WTC11 (cell line): ENCODE data around the gene BICDL2. TPM values are rescaled to one million over a fixed set of nuclear protein-coding genes. Genes with fewer than 3 reads are reported as not detected.

Source experiments
- ATF1 ChIP-seq: sonication (generic); formaldehyde crosslinking; IDR thresholded peaks from 2 replicates; pipeline ENCODE4 v1.8.1; 2023; ENCODE audit warnings: mild to moderate bottlenecking, moderate library complexity, missing genetic modification reagents
- CREM ChIP-seq: sonication (generic); formaldehyde crosslinking; IDR thresholded peaks from 2 replicates; pipeline ENCODE4 v1.8.1; 2022; ENCODE audit warnings: mild to moderate bottlenecking, missing genetic modification reagents, moderate library complexity
- FOXP1 ChIP-seq: sonication (generic); formaldehyde crosslinking; IDR thresholded peaks from 2 replicates; pipeline ENCODE4 v1.8.0; 2022; ENCODE audit warnings: missing genetic modification reagents, mild to moderate bottlenecking, moderate library complexity, borderline replicate concordance
- RELA ChIP-seq: sonication (generic); formaldehyde crosslinking; IDR thresholded peaks from 2 replicates; pipeline ENCODE4 v1.8.1; 2022; ENCODE audit warnings: missing genetic modification reagents, mild to moderate bottlenecking, borderline replicate concordance
- ZBTB21 ChIP-seq: sonication (generic); formaldehyde crosslinking; IDR thresholded peaks from 2 replicates; pipeline ENCODE4 v1.8.1; 2023; ENCODE audit warnings: mild to moderate bottlenecking, missing genetic modification reagents, borderline replicate concordance
- ZNF232 ChIP-seq: sonication (generic); formaldehyde crosslinking; IDR thresholded peaks from 2 replicates; pipeline ENCODE4 v1.8.0; 2022; ENCODE audit warnings: mild to moderate bottlenecking, missing genetic modification reagents
- ZNF263 ChIP-seq: sonication (generic); formaldehyde crosslinking; IDR thresholded peaks from 2 replicates; pipeline ENCODE4 v1.8.1; 2022; ENCODE audit warnings: low read depth, mild to moderate bottlenecking, moderate library complexity, missing genetic modification reagents
- ZNF671 ChIP-seq: fragments of 250-450 bp; sonication (Bioruptor Pico); IDR thresholded peaks from 2 replicates; pipeline ENCODE4 v1.8.0; 2021; ENCODE audit warnings: mild to moderate bottlenecking
- total RNA-seq: library from RNA; stranded (reverse); gene quantifications from 3 replicates; pipeline ENCODE4 v1.2.3, GENCODE V29; 2021
- TF ChIP-seq, protein P1 (sequence below): fragments of 250-450 bp; sonication (Bioruptor Pico); IDR thresholded peaks from 2 replicates; pipeline ENCODE4 v1.9.0; 2021; ENCODE audit warnings: mild to moderate bottlenecking, borderline replicate concordance
- TF ChIP-seq, protein P2 (sequence below): sonication (generic); formaldehyde crosslinking; IDR thresholded peaks from 2 replicates; pipeline ENCODE4 v1.8.1; 2022; ENCODE audit warnings: missing genetic modification reagents, borderline replicate concordance
- TF ChIP-seq, protein P3 (sequence below): sonication (generic); formaldehyde crosslinking; IDR thresholded peaks from 2 replicates; pipeline ENCODE4 v1.8.0; 2022; ENCODE audit warnings: mild to moderate bottlenecking, missing genetic modification reagents
- TF ChIP-seq, protein P4 (sequence below): fragments of 250-450 bp; sonication (Bioruptor Pico); conservative IDR thresholded peaks from 2 replicates; pipeline ENCODE4 v1.9.0; 2021; ENCODE audit warnings: mild to moderate bottlenecking
- TF ChIP-seq, protein P5 (sequence below): sonication (generic); formaldehyde crosslinking; IDR thresholded peaks from 2 replicates; pipeline ENCODE4 v1.8.0; 2023; ENCODE audit warnings: mild to moderate bottlenecking, missing genetic modification reagents
- TF ChIP-seq, protein P6 (sequence below): sonication (generic); formaldehyde crosslinking; IDR thresholded peaks from 2 replicates; pipeline ENCODE4 v1.8.1; 2023; ENCODE audit warnings: mild to moderate bottlenecking, missing genetic modification reagents, moderate library complexity
- TF ChIP-seq, protein P7 (sequence below): sonication (generic); formaldehyde crosslinking; IDR thresholded peaks from 2 replicates; pipeline ENCODE4 v1.8.0; 2022; ENCODE audit warnings: mild to moderate bottlenecking, missing genetic modification reagents
- TF ChIP-seq, protein P8 (sequence below): fragments of 250-450 bp; sonication (Bioruptor Pico); IDR thresholded peaks from 2 replicates; pipeline ENCODE4 v1.9.0; 2021; ENCODE audit warnings: moderate library complexity, mild to moderate bottlenecking, inconsistent platforms, borderline replicate concordance

BICDL2 gene
- total RNA-seq, 1 experiment from 2014 or later: 28.2 TPM

DNA sequence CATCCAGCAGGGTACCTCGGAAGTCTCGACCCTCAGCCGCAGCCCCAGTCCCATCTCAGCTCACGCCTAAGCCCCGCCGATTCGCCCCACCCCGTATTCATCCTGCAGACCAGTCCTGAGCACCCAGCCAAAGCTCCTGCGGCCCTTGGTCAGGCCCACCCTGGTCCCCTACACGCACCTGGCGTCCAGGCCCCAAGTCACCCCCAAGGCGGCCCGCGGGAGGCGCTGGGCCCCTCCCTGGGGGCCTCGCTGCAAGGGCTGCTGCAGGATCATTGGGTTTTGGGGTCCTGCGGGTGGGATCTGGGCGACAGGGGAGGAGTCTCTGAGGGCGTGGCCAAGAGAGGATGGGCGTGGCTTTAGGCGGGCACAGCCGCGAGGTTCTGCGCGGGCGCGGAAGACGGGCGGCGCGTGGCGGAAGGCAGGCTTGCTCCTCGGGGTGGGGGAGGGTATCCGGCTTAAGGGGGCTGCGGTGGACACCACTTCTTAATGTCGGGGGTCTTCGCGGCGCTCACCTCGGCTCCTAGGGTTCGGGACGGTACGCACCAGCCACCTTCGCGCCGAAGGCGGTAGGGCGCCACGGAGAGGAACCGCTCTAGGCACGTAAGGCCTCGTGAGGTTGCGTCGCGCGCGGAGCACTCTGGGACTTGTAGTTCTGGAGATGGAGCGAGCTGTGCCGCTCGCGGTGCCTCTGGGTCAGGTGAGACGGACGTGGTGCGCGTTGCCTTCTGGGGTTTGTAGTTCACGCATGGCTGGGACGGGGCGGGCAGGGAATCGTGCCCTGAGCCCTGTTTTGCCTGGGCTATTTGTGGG lies 12.9 kb downstream of the BICDL2 start, which contains the start of the genes HCFC1R1 and THOC6 (continued):
- TF ChIP-seq, protein P1, sequence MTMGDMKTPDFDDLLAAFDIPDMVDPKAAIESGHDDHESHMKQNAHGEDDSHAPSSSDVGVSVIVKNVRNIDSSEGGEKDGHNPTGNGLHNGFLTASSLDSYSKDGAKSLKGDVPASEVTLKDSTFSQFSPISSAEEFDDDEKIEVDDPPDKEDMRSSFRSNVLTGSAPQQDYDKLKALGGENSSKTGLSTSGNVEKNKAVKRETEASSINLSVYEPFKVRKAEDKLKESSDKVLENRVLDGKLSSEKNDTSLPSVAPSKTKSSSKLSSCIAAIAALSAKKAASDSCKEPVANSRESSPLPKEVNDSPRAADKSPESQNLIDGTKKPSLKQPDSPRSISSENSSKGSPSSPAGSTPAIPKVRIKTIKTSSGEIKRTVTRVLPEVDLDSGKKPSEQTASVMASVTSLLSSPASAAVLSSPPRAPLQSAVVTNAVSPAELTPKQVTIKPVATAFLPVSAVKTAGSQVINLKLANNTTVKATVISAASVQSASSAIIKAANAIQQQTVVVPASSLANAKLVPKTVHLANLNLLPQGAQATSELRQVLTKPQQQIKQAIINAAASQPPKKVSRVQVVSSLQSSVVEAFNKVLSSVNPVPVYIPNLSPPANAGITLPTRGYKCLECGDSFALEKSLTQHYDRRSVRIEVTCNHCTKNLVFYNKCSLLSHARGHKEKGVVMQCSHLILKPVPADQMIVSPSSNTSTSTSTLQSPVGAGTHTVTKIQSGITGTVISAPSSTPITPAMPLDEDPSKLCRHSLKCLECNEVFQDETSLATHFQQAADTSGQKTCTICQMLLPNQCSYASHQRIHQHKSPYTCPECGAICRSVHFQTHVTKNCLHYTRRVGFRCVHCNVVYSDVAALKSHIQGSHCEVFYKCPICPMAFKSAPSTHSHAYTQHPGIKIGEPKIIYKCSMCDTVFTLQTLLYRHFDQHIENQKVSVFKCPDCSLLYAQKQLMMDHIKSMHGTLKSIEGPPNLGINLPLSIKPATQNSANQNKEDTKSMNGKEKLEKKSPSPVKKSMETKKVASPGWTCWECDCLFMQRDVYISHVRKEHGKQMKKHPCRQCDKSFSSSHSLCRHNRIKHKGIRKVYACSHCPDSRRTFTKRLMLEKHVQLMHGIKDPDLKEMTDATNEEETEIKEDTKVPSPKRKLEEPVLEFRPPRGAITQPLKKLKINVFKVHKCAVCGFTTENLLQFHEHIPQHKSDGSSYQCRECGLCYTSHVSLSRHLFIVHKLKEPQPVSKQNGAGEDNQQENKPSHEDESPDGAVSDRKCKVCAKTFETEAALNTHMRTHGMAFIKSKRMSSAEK (CRISPR knock-in tag): no peak; the same call in 1 of the 2 replicates
- TF ChIP-seq ZNF263 (CRISPR knock-in tag) (0 out of 2 replicates have a peak, but pooled peaks have one; percentile 13), ZBTB21 (no peak; the same call in 1 of the 2 replicates), FOXP1 (CRISPR knock-in tag) (no peak; the same call in 1 of the 2 replicates), ATF1 (no peak), CREM (no peak; the same call in 1 of the 2 replicates), ZNF232 (CRISPR knock-in tag) (no peak), RELA (CRISPR knock-in tag) (0 out of 2 replicates have a peak, but pooled peaks have one; percentile 79), ZNF671 (peak; percentile 83; the same call in 1 of the 2 replicates)
- TF ChIP-seq, protein P2, sequence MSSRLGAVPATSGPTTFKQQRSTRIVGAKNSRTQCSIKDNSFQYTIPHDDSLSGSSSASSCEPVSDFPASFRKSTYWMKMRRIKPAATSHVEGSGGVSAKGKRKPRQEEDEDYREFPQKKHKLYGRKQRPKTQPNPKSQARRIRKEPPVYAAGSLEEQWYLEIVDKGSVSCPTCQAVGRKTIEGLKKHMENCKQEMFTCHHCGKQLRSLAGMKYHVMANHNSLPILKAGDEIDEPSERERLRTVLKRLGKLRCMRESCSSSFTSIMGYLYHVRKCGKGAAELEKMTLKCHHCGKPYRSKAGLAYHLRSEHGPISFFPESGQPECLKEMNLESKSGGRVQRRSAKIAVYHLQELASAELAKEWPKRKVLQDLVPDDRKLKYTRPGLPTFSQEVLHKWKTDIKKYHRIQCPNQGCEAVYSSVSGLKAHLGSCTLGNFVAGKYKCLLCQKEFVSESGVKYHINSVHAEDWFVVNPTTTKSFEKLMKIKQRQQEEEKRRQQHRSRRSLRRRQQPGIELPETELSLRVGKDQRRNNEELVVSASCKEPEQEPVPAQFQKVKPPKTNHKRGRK (CRISPR knock-in tag): no peak
- TF ChIP-seq, protein P3, sequence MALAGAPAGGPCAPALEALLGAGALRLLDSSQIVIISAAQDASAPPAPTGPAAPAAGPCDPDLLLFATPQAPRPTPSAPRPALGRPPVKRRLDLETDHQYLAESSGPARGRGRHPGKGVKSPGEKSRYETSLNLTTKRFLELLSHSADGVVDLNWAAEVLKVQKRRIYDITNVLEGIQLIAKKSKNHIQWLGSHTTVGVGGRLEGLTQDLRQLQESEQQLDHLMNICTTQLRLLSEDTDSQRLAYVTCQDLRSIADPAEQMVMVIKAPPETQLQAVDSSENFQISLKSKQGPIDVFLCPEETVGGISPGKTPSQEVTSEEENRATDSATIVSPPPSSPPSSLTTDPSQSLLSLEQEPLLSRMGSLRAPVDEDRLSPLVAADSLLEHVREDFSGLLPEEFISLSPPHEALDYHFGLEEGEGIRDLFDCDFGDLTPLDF (CRISPR knock-in tag): no peak
- TF ChIP-seq, protein P4, sequence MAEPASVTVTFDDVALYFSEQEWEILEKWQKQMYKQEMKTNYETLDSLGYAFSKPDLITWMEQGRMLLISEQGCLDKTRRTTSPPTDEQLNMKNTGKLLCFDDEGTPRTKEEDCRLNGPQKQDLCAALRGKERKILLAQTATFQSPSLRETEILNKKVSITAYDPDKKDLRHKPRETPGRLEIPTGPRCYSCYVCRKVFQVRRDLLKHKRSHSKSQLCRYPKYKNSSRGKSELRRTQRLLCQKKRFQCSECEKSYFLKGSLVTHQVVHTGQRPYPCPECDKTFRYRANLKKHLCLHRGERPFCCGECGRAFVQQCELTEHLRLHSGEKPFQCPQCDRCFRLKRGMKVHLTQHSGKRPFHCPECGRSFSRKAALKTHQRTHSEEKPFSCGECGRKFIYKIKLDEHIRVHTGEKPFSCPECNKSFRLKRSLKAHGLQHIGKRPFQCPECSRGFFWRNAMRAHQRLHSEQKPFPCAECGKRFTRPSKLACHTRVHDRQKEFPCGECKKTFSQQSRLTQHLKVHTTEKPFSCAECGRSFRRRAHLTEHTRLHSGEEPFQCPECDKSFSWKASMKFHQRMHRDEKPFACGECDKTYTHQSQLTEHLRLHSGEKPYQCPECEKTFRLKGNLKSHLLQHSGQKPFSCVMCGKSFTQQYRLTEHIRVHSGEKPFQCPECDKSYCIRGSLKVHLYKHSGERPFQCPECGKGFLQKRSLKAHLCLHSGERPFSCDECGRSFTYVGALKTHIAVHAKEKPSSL (CRISPR knock-in tag): peak; percentile 58; the same call in 1 of the 2 replicates
- TF ChIP-seq, protein P5, sequence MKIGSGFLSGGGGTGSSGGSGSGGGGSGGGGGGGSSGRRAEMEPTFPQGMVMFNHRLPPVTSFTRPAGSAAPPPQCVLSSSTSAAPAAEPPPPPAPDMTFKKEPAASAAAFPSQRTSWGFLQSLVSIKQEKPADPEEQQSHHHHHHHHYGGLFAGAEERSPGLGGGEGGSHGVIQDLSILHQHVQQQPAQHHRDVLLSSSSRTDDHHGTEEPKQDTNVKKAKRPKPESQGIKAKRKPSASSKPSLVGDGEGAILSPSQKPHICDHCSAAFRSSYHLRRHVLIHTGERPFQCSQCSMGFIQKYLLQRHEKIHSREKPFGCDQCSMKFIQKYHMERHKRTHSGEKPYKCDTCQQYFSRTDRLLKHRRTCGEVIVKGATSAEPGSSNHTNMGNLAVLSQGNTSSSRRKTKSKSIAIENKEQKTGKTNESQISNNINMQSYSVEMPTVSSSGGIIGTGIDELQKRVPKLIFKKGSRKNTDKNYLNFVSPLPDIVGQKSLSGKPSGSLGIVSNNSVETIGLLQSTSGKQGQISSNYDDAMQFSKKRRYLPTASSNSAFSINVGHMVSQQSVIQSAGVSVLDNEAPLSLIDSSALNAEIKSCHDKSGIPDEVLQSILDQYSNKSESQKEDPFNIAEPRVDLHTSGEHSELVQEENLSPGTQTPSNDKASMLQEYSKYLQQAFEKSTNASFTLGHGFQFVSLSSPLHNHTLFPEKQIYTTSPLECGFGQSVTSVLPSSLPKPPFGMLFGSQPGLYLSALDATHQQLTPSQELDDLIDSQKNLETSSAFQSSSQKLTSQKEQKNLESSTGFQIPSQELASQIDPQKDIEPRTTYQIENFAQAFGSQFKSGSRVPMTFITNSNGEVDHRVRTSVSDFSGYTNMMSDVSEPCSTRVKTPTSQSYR (CRISPR knock-in tag): no peak
- TF ChIP-seq, protein P6, sequence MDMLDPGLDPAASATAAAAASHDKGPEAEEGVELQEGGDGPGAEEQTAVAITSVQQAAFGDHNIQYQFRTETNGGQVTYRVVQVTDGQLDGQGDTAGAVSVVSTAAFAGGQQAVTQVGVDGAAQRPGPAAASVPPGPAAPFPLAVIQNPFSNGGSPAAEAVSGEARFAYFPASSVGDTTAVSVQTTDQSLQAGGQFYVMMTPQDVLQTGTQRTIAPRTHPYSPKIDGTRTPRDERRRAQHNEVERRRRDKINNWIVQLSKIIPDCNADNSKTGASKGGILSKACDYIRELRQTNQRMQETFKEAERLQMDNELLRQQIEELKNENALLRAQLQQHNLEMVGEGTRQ: peak; percentile 97
- TF ChIP-seq, protein P7, sequence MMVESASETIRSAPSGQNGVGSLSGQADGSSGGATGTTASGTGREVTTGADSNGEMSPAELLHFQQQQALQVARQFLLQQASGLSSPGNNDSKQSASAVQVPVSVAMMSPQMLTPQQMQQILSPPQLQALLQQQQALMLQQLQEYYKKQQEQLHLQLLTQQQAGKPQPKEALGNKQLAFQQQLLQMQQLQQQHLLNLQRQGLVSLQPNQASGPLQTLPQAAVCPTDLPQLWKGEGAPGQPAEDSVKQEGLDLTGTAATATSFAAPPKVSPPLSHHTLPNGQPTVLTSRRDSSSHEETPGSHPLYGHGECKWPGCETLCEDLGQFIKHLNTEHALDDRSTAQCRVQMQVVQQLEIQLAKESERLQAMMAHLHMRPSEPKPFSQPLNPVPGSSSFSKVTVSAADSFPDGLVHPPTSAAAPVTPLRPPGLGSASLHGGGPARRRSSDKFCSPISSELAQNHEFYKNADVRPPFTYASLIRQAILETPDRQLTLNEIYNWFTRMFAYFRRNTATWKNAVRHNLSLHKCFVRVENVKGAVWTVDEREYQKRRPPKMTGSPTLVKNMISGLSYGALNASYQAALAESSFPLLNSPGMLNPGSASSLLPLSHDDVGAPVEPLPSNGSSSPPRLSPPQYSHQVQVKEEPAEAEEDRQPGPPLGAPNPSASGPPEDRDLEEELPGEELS (CRISPR knock-in tag): 0 out of 2 replicates have a peak, but pooled peaks have one; percentile 16
- TF ChIP-seq, protein P8, sequence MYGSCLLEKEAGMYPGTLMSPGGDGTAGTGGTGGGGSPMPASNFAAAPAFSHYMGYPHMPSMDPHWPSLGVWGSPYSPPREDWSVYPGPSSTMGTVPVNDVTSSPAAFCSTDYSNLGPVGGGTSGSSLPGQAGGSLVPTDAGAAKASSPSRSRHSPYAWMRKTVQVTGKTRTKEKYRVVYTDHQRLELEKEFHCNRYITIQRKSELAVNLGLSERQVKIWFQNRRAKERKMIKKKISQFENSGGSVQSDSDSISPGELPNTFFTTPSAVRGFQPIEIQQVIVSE: no peak; the same call in 1 of the 2 replicates
